Activated CD8-positive, alpha-beta memory T cell treated with anti-CD3 and anti-CD28 coated beads for 36 hours (primary cell): ENCODE results near the gene ANKMY1. TPM values are rescaled to one million over a fixed set of nuclear protein-coding genes. Genes with fewer than 3 reads are reported as not detected.

Experiments
- CTCF ChIA-PET: fragments of 350-600 bp; sonication (Branson Sonifier 250); formaldehyde crosslinking; loops from one replicate; lab custom pipeline; 2021; ENCODE audit warnings: antibody characterized with exemption; lab: Charles Lee
- POLR2A ChIA-PET: fragments of 350-600 bp; sonication (Branson Sonifier 250); formaldehyde crosslinking; loops from one replicate; lab custom pipeline; 2021; ENCODE audit warnings: antibody characterized with exemption; lab: Charles Lee
- total RNA-seq, 2 experiments: library from RNA; stranded (reverse); gene quantifications; one replicate each; pipeline ENCODE4 v1.2.3, GENCODE V29; 2021

The ANKMY1 gene
- total RNA-seq, 2 experiments from 2014 or later = 21.1 to 23.0 TPM

- POLR2A ChIA-PET = no interaction called here
- CTCF ChIA-PET = no interaction called here
Measured at GRCh38 chr2:240520974-240521350, 36.8 kb downstream of the ANKMY1 start.

- POLR2A ChIA-PET = interaction anchor here (0.6 kb wide), 1 partner anchor 135 kb away, joined by 3 read pairs; no protein-coding TSS in a partner anchor
- CTCF ChIA-PET = no interaction called here
Measured at GRCh38 chr2:240520130-240520973, 37.4 kb downstream of the ANKMY1 start.

GRCh38 chr2:240519396-240520129 is 38.2 kb downstream of the ANKMY1 start:
- ChIA-PET CTCF (no interaction called here), POLR2A (no interaction called here)

- CTCF ChIA-PET = interaction anchor here (1.2 kb wide), 1 partner anchor 44 kb away, joined by 4 read pairs; no protein-coding TSS in a partner anchor
- POLR2A ChIA-PET = no interaction called here
Measured at GRCh38 chr2:240518981-240519380, 38.8 kb downstream of the ANKMY1 start.

- CTCF ChIA-PET = no interaction called here
- POLR2A ChIA-PET = interaction anchor here (1.4 kb wide), 1 partner anchor 69 kb away, joined by 3 read pairs; the partner anchor contains the start of gene CAPN10
Measured at GRCh38 chr2:240517342-240517741, 40.4 kb downstream of the ANKMY1 start.

- ChIA-PET CTCF (interaction anchor here (0.7 to 2.8 kb wide), 17 partner anchors 8 to 326 kb away, joined by 3 to 30 read pairs (median 4); partner anchors contain the start of gene CAPN10), POLR2A (interaction anchor here (1.3 to 2.9 kb wide), 2 partner anchors 47 to 52 kb away, joined by 6 to 13 read pairs; no protein-coding TSS in a partner anchor)
Measured at GRCh38 chr2:240514631-240515030, 43.2 kb downstream of the ANKMY1 start.

- POLR2A ChIA-PET = interaction anchor here (0.7 to 2.9 kb wide), 3 partner anchors 48 to 216 kb away, joined by 4 to 13 read pairs (median 6); no protein-coding TSS in a partner anchor
- CTCF ChIA-PET = interaction anchor here (0.6 to 2.8 kb wide), 26 partner anchors 9 to 398 kb away, joined by 3 to 30 read pairs (median 4); partner anchors contain the start of genes CAPN10 and RNPEPL1
Measured at GRCh38 chr2:240513549-240514287, 44.1 kb downstream of the ANKMY1 start.

- CTCF ChIA-PET = interaction anchor here (1.3 to 2.8 kb wide), 5 partner anchors 9 to 56 kb away, joined by 3 to 30 read pairs (median 5); partner anchors contain the start of gene RNPEPL1
- POLR2A ChIA-PET = no interaction called here
Measured at GRCh38 chr2:240512666-240513535, 44.9 kb downstream of the ANKMY1 start.

- POLR2A ChIA-PET = no interaction called here
- CTCF ChIA-PET = no interaction called here
Measured at GRCh38 chr2:240512109-240512485, 45.7 kb downstream of the ANKMY1 start.

GRCh38 chr2:240511351-240512108 is 46.3 kb downstream of the ANKMY1 start:
- CTCF ChIA-PET = no interaction called here
- POLR2A ChIA-PET = no interaction called here

GRCh38 chr2:240510513-240511210 is 47.1 kb downstream of the ANKMY1 start:
- ChIA-PET CTCF (no interaction called here), POLR2A (no interaction called here)

GRCh38 chr2:240509667-240510512 is 47.9 kb downstream of the ANKMY1 start:
- POLR2A ChIA-PET = no interaction called here

GRCh38 chr2:240508832-240509545 is 48.8 kb downstream of the ANKMY1 start:
- ChIA-PET CTCF (no interaction called here), POLR2A (interaction anchor here (0.8 kb wide), 1 partner anchor 275 kb away, joined by 13 read pairs; no protein-coding TSS in a partner anchor)

More at GRCh38 chr2:240509667-240510512, 47.9 kb downstream of the ANKMY1 start:
- CTCF ChIA-PET = no interaction called here

GRCh38 chr2:240507778-240508251 is 50.0 kb downstream of the ANKMY1 start:
- CTCF ChIA-PET = no interaction called here
- POLR2A ChIA-PET = interaction anchor here (0.8 kb wide), 1 partner anchor 276 kb away, joined by 13 read pairs; no protein-coding TSS in a partner anchor
